ENCODE measurements around the gene SSX7. TPM values are rescaled to one million over a fixed set of nuclear protein-coding genes. Genes with fewer than 3 reads are reported as not detected.

The SSX7 gene, protein sequence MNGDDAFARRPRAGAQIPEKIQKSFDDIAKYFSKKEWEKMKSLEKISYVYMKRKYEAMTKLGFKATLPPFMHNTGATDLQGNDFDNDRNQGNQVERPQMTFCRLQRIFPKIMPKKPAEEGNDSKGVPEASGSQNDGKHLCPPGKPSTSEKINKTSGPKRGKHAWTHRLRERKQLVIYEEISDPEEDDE
- total RNA-seq, result not detected in 2 replicates

GRCh38 chrX:52654800-52655199, at the start of gene SSX7:
Gene SSX7 (minus strand): TSS chrX:52654900. CDS start chrX:52653472, 1,428 bp downstream.

Small RNA genes within 50 kb of the gene (small RNA-seq; reads per million reads assigned to genes)
- gene AL450023.3 (not detected), gene RNA5SP504 (not detected)

Other genes with a start within 250 kb of the SSX7 start
- gene XAGE1A, start 159.1 kb downstream of the SSX7 start, total RNA-seq, result not detected in 2 replicates
- not detected in 2 replicates for gene XAGE1B, start 137.8 kb downstream of the SSX7 start, total RNA-seq
- not detected in 2 replicates for gene SSX2, start 52.3 kb upstream of the SSX7 start, total RNA-seq
- gene SSX2B, start 96.4 kb upstream of the SSX7 start, total RNA-seq, result not detected in 2 replicates
- not detected in 2 replicates for gene SPANXN5, start 142.5 kb upstream of the SSX7 start, total RNA-seq
- gene XAGE5, start 156.4 kb upstream of the SSX7 start, total RNA-seq, result not detected in 2 replicates
- gene XAGE3, start 213.2 kb upstream of the SSX7 start, total RNA-seq, result not detected in 2 replicates
- gene FAM156B, start 242.4 kb upstream of the SSX7 start, total RNA-seq, result 8.4 and 18.0 TPM in 2 replicates